Keratinocyte (primary cell): Measurements from ENCODE around the gene TMCO1. TPM values are rescaled to one million over a fixed set of nuclear protein-coding genes. Genes with fewer than 3 reads are reported as not detected.
"Not testable (repeated sequence)": the region's sequence is repeated elsewhere in the genome, so short reads cannot be mapped to it uniquely, and the experiment has no call there.

Experiments
- DNase-seq: peaks from one replicate; pipeline ENCODE4 v3.0.0-alpha.2; 2011; ENCODE audit warnings: low read depth, missing footprints, low spot score
- FAIRE-seq: peaks from 2 replicates; lab custom pipeline; 2011; peaks lifted over from hg19 to GRCh38; lab: Jason Lieb, UNC
- H2AFZ ChIP-seq: 2 replicates; pipeline ENCODE4 v1.6.0; 2012; ENCODE audit warnings: low read length, control low read depth, inconsistent platforms; ENCODE audit not compliant: control insufficient read depth
- H3K27ac ChIP-seq: 2 replicates; pipeline ENCODE4 v1.5.1; 2011; ENCODE audit warnings: low read length; ENCODE audit not compliant: control insufficient read depth, insufficient read depth
- H3K27me3 ChIP-seq: 3 replicates; pipeline ENCODE4 v1.6.0; 2011; ENCODE audit warnings: low read length; ENCODE audit not compliant: control insufficient read depth, insufficient read depth; ENCODE audit errors: extremely low read depth
- H3K36me3 ChIP-seq, 2 experiments: 2 replicates in 1 of 2; 3 replicates in 1 of 2; pipeline ENCODE4 v1.5.1; 2011; ENCODE audit warnings: low read length in 2 of 2, mild to moderate bottlenecking in 1 of 2; ENCODE audit not compliant: control insufficient read depth in 2 of 2, insufficient read depth in 2 of 2; ENCODE audit errors: extremely low read depth in 1 of 2
- H3K4me1 ChIP-seq: 3 replicates; pipeline ENCODE4 v1.5.1; 2011; ENCODE audit warnings: low read length; ENCODE audit not compliant: control insufficient read depth, insufficient read depth; ENCODE audit errors: extremely low read depth
- H3K4me2 ChIP-seq: 3 replicates; pipeline ENCODE4 v1.6.0; 2011; ENCODE audit warnings: low read depth, low read length; ENCODE audit not compliant: control insufficient read depth, insufficient read depth; ENCODE audit errors: extremely low read depth
- H3K4me3 ChIP-seq, 3 experiments: fragments of 200-600 bp in 1 of 3; sonication (generic) in 1 of 3; 2 replicates in 2 of 3; 3 replicates in 1 of 3; pipeline ENCODE4 v1.5.1; 2011 to 2016; ENCODE audit warnings: low read length in 3 of 3, mild to moderate bottlenecking in 3 of 3, control low read depth in 2 of 3, inconsistent platforms in 1 of 3, low read depth in 1 of 3, mixed read lengths in 1 of 3, mixed run types in 1 of 3, moderate library complexity in 1 of 3; ENCODE audit not compliant: control insufficient read depth in 2 of 3, insufficient read depth in 2 of 3; ENCODE audit errors: extremely low read depth in 1 of 3
- H3K79me2 ChIP-seq: 2 replicates; pipeline ENCODE4 v1.6.0; 2012; ENCODE audit warnings: low read length; ENCODE audit not compliant: control insufficient read depth, insufficient read depth
- H3K9ac ChIP-seq: 3 replicates; pipeline ENCODE4 v1.6.0; 2011; ENCODE audit warnings: low read length; ENCODE audit not compliant: control insufficient read depth, insufficient read depth; ENCODE audit errors: extremely low read depth
- H3K9me1 ChIP-seq: 3 replicates; pipeline ENCODE4 v1.6.0; 2011; ENCODE audit warnings: low read length; ENCODE audit not compliant: control insufficient read depth, insufficient read depth; ENCODE audit errors: extremely low read depth
- H3K9me3 ChIP-seq: 2 replicates; pipeline ENCODE4 v1.5.1; 2012; ENCODE audit warnings: low read depth, low read length; ENCODE audit not compliant: control insufficient read depth
- H4K20me1 ChIP-seq: 3 replicates; pipeline ENCODE4 v1.6.0; 2011; ENCODE audit warnings: low read length; ENCODE audit not compliant: control insufficient read depth, insufficient read depth; ENCODE audit errors: extremely low read depth
- EZH2 ChIP-seq: IDR thresholded peaks from one replicate; pipeline ENCODE4 v1.6.1; 2012; ENCODE audit warnings: inconsistent platforms, mild to moderate bottlenecking, low read length, moderate library complexity
- dilution Hi-C: fragments of 300-500 bp; cut with MboI; formaldehyde crosslinking; loops from one replicate; pipeline ENCODE4 v1.7.0; 2020; ENCODE audit warnings: low sequenced_read_pairs; ENCODE audit not compliant: extremely low pct_ligation_motif_present
- polyA plus RNA-seq, 5 experiments: library from polyadenylated mRNA; depleted of rRNA in 3 of 5; stranded (reverse) in 3 of 5; stranded (forward) in 1 of 5; unstranded in 1 of 5; fragments of >200 nt; gene quantifications; 1 replicate in 1 of 5; 2 replicates in 3 of 5; 3 replicates in 1 of 5; pipeline versions ENCODE4 v1.2.1 to v1.2.3, GENCODE V29; 2011 to 2012; ENCODE audit warnings: missing spikeins in 2 of 5, low read depth in 1 of 5, low replicate concordance in 1 of 5
- TF ChIP-seq, protein P1 (sequence below), 3 experiments: IDR thresholded peaks in 1 of 3; conservative IDR thresholded peaks in 1 of 3; optimal IDR thresholded peaks in 1 of 3; 2 replicates in 2 of 3; 3 replicates in 1 of 3; pipeline versions ENCODE3 to v1.5.1; 2011; ENCODE audit warnings: low read length in 3 of 3, mild to moderate bottlenecking in 3 of 3, moderate library complexity in 2 of 3, control low read depth in 1 of 3, inconsistent platforms in 1 of 3; ENCODE audit not compliant: insufficient read depth in 2 of 3; ENCODE audit errors: extremely low read depth in 1 of 3

The TMCO1 gene
- polyA plus RNA-seq, 1 donor (not counting 4 experiments of a cell fraction or from before 2014, with no cell fraction given) = 172 TPM

- no peaks in the 10 kb centered on the region for H3K79me2 ChIP-seq
- H2AFZ ChIP-seq = no peak overlapping the region
- TF ChIP-seq, protein P1, sequence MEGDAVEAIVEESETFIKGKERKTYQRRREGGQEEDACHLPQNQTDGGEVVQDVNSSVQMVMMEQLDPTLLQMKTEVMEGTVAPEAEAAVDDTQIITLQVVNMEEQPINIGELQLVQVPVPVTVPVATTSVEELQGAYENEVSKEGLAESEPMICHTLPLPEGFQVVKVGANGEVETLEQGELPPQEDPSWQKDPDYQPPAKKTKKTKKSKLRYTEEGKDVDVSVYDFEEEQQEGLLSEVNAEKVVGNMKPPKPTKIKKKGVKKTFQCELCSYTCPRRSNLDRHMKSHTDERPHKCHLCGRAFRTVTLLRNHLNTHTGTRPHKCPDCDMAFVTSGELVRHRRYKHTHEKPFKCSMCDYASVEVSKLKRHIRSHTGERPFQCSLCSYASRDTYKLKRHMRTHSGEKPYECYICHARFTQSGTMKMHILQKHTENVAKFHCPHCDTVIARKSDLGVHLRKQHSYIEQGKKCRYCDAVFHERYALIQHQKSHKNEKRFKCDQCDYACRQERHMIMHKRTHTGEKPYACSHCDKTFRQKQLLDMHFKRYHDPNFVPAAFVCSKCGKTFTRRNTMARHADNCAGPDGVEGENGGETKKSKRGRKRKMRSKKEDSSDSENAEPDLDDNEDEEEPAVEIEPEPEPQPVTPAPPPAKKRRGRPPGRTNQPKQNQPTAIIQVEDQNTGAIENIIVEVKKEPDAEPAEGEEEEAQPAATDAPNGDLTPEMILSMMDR (optimal IDR thresholded peaks at IDR 0.05 in 1 of 3, IDR thresholded peaks at IDR 0.05 in 1 of 3, conservative IDR thresholded peaks at IDR 0.05 in 1 of 3; ENCODE audit: extremely low read depth in 1 of 3, insufficient read depth in 2 of 3, low read length in 3 of 3) = no peak
- no peak for TF ChIP-seq EZH2
- H3K27ac ChIP-seq = no peak overlapping the region
- DNase-seq (no peak), FAIRE-seq (no peak)
- H3K27me3 ChIP-seq = no peaks in the 10 kb centered on the region
- H3K4me3 ChIP-seq = no peak overlapping the region
- no peaks in the 10 kb centered on the region for H4K20me1 ChIP-seq
- H3K9me3 ChIP-seq = no peaks in the 10 kb centered on the region
- dilution Hi-C loops = no loop called here
- no peak overlapping the region for H3K4me2 ChIP-seq
- H3K4me1 ChIP-seq = no peaks in the 10 kb centered on the region
- no peak overlapping the region for H3K9ac ChIP-seq
- H3K9me1 ChIP-seq = no peaks in the 10 kb centered on the region
- H3K36me3 ChIP-seq = peaks cover 0 to 3% of the 10 kb centered on the region in 2 experiments
These were observed 20.1 kb downstream of the TMCO1 start for GRCh38 chr1:165748550-165748949.

DNA sequence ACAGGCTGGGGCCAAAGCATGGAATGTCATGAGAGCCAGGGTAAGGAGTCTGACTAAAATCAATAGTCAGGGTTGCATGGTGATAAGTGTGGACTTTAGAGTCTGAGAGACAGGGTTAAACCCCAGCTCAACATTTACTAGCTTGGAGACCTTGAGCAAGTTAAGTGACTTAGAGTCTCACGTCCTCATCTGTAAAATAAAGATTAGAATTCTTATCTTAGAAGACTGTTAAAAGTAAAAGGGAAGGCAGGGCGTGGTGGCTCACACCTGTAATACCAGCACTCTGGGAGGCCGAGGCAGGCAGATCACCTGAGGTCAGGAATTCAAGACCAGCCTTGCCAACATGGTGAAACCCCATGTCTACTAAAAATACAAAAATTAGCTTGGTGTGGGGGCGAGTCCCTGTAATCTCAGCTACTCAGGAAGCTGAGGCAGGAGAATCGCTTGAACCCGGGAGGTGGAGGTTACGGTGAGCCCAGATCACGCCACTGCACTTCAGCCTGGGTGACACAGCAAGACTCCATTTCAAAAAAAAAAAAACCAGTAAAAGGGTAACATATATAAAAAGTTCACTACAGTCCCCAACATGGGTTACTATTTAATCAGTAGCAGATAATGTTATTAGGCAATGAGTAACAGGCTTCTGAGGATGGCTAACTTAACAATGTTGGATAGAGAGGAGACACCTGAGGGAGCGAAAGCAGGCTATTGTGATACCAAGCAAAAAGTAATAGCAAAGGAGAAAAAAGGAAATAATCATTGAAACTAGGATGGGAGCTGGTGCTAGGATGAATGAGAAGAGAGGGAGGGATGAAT is 20.8 kb downstream of the TMCO1 start:
- no peak for DNase-seq
- H4K20me1 ChIP-seq = no peaks in the 10 kb centered on the region
- TF ChIP-seq, protein P1 (optimal IDR thresholded peaks at IDR 0.05 in 1 of 3, IDR thresholded peaks at IDR 0.05 in 1 of 3, conservative IDR thresholded peaks at IDR 0.05 in 1 of 3; ENCODE audit: extremely low read depth in 1 of 3, insufficient read depth in 2 of 3, low read length in 3 of 3) = no peak
- TF ChIP-seq EZH2 = no peak
- FAIRE-seq = no peak
- no peaks in the 10 kb centered on the region for H3K27me3 ChIP-seq
- H3K4me3 ChIP-seq = no peak overlapping the region
- peaks cover 0 to 2% of the 10 kb centered on the region in 2 experiments for H3K36me3 ChIP-seq
- no peak overlapping the region for H2AFZ ChIP-seq
- H3K79me2 ChIP-seq = no peaks in the 10 kb centered on the region
- H3K4me1 ChIP-seq = no peaks in the 10 kb centered on the region
- H3K9ac ChIP-seq = no peak overlapping the region
- dilution Hi-C loops = no loop called here
- no peaks in the 10 kb centered on the region for H3K9me1 ChIP-seq
- H3K27ac ChIP-seq = no peak overlapping the region
- H3K4me2 ChIP-seq = no peak overlapping the region
- no peaks in the 10 kb centered on the region for H3K9me3 ChIP-seq

- H3K4me2 ChIP-seq, DNase-seq, H3K9me3 ChIP-seq, H3K27ac ChIP-seq, FAIRE-seq, H3K4me3 ChIP-seq, H3K36me3 ChIP-seq, H3K27me3 ChIP-seq, dilution Hi-C loops, H4K20me1 ChIP-seq, H3K9me1 ChIP-seq, H3K79me2 ChIP-seq, H2AFZ ChIP-seq, H3K4me1 ChIP-seq, H3K9ac ChIP-seq: not testable (repeated sequence)
These were observed 23.8 kb downstream of the TMCO1 start for GRCh38 chr1:165744913-165745312.
